Uterus (tissue), 2 donors: ENCODE results near the gene NLRP6.

Source experiments
- CTCF ChIP-seq, 4 experiments: fragments of 200-600 bp in 2 of 4; fragments of 450-650 bp in 2 of 4; sonication (generic) in 2 of 4; IDR thresholded peaks; one replicate each; pipeline ENCODE4 v1.5.1; 2016 to 2019; ENCODE audit warnings: antibody characterized with exemption in 4 of 4, mild to moderate bottlenecking in 2 of 4, moderate library complexity in 1 of 4
- POLR2A ChIP-seq, 2 donors: fragments of 450-650 bp; IDR thresholded peaks; one replicate each; pipeline ENCODE4 v1.6.1; 2016; ENCODE audit warnings: antibody characterized with exemption in 2 of 2, mild to moderate bottlenecking in 1 of 2, moderate library complexity in 1 of 2

- TF ChIP-seq CTCF (IDR thresholded peaks at IDR 0.05) (no peak), POLR2A (IDR thresholded peaks at IDR 0.05) (no peak)
Observed at GRCh38 chr11:271319-271715, 6.9 kb upstream of the NLRP6 start.
